SJSA1 (cell line): ENCODE data around the gene MRPL34. TPM values are rescaled to one million over a fixed set of nuclear protein-coding genes. Genes with fewer than 3 reads are reported as not detected.
"Not testable (repeated sequence)": the region's sequence is repeated elsewhere in the genome, so short reads cannot be mapped to it uniquely, and the experiment has no call there.

ENCODE experiments used
- DNase-seq, 2 experiments: peaks; one replicate each; pipeline ENCODE4 v3.0.0-alpha.2; 2015 to 2020; ENCODE audit warnings: low spot score in 2 of 2, low read depth in 1 of 2
- H3K27ac ChIP-seq: fragments of 250-450 bp; sonication (Bioruptor Pico); 2 replicates; pipeline ENCODE4 v1.5.1; 2020; ENCODE audit warnings: mild to moderate bottlenecking, moderate library complexity
- H3K27me3 ChIP-seq: fragments of 250-450 bp; sonication (Bioruptor Pico); replicated peaks from 2 replicates; pipeline ENCODE4 v1.5.1; 2020; ENCODE audit warnings: mild to moderate bottlenecking, moderate library complexity
- H3K36me3 ChIP-seq: fragments of 250-450 bp; sonication (Bioruptor Pico); 2 replicates; pipeline ENCODE4 v1.5.1; 2020; ENCODE audit warnings: mild to moderate bottlenecking
- H3K4me1 ChIP-seq: fragments of 250-450 bp; sonication (Bioruptor Pico); replicated peaks from 2 replicates; pipeline ENCODE4 v1.6.1; 2021; ENCODE audit warnings: mild to moderate bottlenecking
- H3K4me3 ChIP-seq: fragments of 250-450 bp; sonication (Bioruptor Pico); 2 replicates; pipeline ENCODE4 v1.5.1; 2020; ENCODE audit warnings: mild to moderate bottlenecking
- H3K9me3 ChIP-seq: fragments of 250-450 bp; sonication (Bioruptor Pico); replicated peaks from 2 replicates; pipeline ENCODE4 v1.5.1; 2020; ENCODE audit warnings: mild to moderate bottlenecking
- total RNA-seq: library from RNA; depleted of rRNA; stranded (reverse); fragments of >200 nt; shearing (Covaris generic); gene quantifications from 2 replicates; pipeline ENCODE4 v1.2.3, GENCODE V29; 2014; rRNA removed

MRPL34 gene
- 35.1 and 69.4 TPM in 2 replicates for total RNA-seq

- H3K4me1 ChIP-seq, result peaks cover 19% of the 10 kb centered on the region
- peak; percentile 96 to 99 for DNase-seq
- no peaks in the 10 kb centered on the region for H3K9me3 ChIP-seq
- H3K36me3 ChIP-seq, result peaks cover 9% of the 10 kb centered on the region; the same call in 1 of the 2 replicates
- peak within 1 kb of the TSS; percentile 15 for H3K27ac ChIP-seq
- H3K4me3 ChIP-seq, result peak within 1 kb of the TSS; percentile 58
- no peaks in the 10 kb centered on the region for H3K27me3 ChIP-seq
These were observed at the start of gene MRPL34 for GRCh38 chr19:17305517-17306284. MRPL34 (plus strand) TSS chr19:17305872; CDS start chr19:17305893, 21 bp downstream.

DNA sequence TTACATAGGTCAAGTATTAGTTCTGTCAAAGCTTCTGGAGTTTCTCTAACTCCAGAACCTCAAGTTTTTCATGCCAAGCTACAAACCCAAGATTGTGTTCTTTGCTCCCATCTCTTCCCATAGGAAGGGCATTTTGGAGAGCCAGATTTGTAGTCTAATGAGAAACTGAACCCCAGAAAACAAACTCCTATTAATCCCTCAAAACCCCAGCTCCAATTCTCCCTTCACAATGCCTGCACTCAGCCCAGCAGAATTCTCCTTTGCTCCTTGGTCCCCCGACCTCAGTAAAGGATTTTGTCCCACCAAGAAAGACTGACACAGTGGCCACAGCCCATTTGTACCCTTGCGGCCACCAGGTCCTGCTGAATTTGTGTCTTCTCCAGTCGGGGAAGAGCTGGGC, 49.5 kb upstream of the MRPL34 start:
- H3K27ac ChIP-seq, result no peak overlapping the region
- DNase-seq, result no peak
- H3K4me1 ChIP-seq, result no peaks in the 10 kb centered on the region
- H3K4me3 ChIP-seq, result no peak overlapping the region
- H3K27me3 ChIP-seq, result no peaks in the 10 kb centered on the region
- H3K36me3 ChIP-seq, result no peaks in the 10 kb centered on the region
- no peaks in the 10 kb centered on the region for H3K9me3 ChIP-seq

GRCh38 chr19:17259118-17259780, 46.4 kb upstream of the MRPL34 start:
- DNase-seq, result no peak
- Histone ChIP-seq H3K27me3 (no peaks in the 10 kb centered on the region), H3K4me1 (no peaks in the 10 kb centered on the region), H3K27ac (no peak overlapping the region), H3K4me3 (no peak overlapping the region), H3K36me3 (no peaks in the 10 kb centered on the region), H3K9me3 (no peaks in the 10 kb centered on the region)

- Histone ChIP-seq H3K4me3 (no peak overlapping the region), H3K27me3 (no peaks in the 10 kb centered on the region), H3K27ac (no peak overlapping the region), H3K4me1 (no peaks in the 10 kb centered on the region), H3K9me3 (no peaks in the 10 kb centered on the region), H3K36me3 (no peaks in the 10 kb centered on the region)
- no peak for DNase-seq
These were observed 45.7 kb upstream of the MRPL34 start for GRCh38 chr19:17259934-17260333.

GRCh38 chr19:17260842-17261325, 44.8 kb upstream of the MRPL34 start:
- no peaks in the 10 kb centered on the region for H3K27me3 ChIP-seq
- peak; percentile 64 to 83 for DNase-seq
- H3K9me3 ChIP-seq, result no peaks in the 10 kb centered on the region
- no peak overlapping the region for H3K27ac ChIP-seq
- H3K4me3 ChIP-seq, result no peak overlapping the region
- H3K36me3 ChIP-seq, result no peaks in the 10 kb centered on the region
- H3K4me1 ChIP-seq, result no peaks in the 10 kb centered on the region

DNA sequence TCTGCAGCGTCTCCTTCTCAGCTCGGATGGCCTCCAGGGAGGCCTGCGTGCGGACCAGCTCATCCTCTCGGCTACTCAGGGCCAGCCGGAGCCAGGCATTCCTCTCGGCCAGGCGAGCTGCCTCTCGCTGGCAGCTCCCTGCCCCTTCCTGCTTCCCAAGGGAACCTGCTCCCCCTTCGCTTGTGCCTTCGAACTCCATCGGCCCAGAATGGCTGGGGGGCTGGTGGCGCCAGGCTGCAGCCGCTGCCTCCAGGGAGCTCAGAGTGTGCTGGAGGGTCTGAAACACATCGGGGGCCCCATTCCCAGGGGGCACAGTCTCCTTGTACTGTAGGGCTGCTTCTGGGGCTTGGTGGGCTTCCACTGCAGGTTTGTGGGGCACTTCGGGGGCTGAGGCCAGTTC, 43.1 kb upstream of the MRPL34 start:
- no peaks in the 10 kb centered on the region for H3K27me3 ChIP-seq
- no peaks in the 10 kb centered on the region for H3K9me3 ChIP-seq
- DNase-seq, result no peak
- no peak overlapping the region for H3K4me3 ChIP-seq
- H3K4me1 ChIP-seq, result no peaks in the 10 kb centered on the region
- H3K36me3 ChIP-seq, result no peaks in the 10 kb centered on the region
- no peak overlapping the region for H3K27ac ChIP-seq

DNA sequence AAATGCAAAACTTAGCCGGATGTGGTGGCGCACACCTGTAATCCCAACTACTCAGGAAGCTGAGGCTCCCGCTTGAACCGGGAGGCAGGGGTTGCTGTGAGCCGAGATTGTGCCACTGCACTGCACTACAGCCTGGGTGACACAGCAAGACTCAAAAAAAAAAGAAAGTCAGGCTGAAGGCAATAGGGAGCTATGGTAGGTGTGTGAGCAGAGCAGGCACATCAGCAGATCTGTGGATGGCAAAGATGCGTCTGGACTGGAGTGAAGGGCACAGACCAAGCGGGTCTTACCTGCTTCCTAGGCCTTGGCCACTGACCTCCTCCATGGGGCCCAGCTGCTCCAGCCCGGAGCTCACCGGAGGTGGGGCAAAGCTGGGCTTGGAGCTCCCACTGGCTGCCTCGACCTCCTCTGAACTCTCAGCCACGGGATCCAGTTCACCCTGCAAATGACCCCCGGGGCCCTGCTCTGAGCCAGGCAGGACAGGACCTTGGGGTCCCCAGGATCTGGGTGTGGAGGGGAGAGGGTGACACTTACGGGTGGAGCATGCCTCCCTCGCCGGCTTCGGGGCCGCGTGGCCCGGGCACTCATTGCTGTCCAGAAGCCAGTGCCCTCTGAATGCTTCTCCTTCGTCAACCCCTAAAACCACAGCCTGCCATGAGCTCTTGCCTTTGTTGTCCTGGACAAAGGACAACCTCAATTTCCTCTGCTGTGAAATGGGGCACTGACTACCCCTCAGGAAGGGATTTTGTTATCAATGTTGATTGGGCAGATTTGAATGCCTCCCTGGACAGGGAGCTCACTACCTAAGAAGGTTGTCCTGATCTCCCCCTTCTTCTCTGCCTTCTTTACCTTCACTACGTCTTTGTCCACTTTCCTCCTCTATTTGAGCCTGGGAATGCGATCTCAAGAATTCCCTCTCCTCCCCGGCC, 41.7 kb upstream of the MRPL34 start:
- DNase-seq, result no peak
- Histone ChIP-seq H3K9me3 (no peaks in the 10 kb centered on the region), H3K4me1 (peaks cover 5% of the 10 kb centered on the region), H3K36me3 (peaks cover 6% of the 10 kb centered on the region), H3K27ac (no peak overlapping the region), H3K4me3 (no peak overlapping the region), H3K27me3 (no peaks in the 10 kb centered on the region)

DNA sequence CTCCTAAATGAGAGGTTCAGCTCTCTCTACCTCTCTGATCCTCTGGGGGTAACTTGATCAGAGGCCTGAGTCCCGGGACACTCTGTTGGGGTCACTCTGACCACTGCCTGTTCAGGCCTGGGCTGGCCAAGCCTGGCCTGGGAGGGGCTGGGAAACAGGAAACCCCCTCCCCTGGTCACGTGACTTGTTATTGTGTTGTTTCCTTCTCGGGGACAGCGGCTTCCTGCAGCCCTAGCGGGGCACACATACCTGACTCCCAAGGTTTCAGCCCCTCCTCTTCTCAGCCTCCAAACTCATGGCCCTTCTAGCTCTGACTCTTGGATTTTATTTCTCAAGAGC, 41.1 kb upstream of the MRPL34 start, which contains the start of gene USHBP1:
USHBP1 (minus strand) TSS at position 105 of the 339 bp plus-strand sequence. CDS start 446 bp downstream, outside the sequence.
- H3K9me3 ChIP-seq, result no peaks in the 10 kb centered on the region
- H3K4me3 ChIP-seq, result no peak within 1 kb of the TSS
- DNase-seq, result no peak

DNA sequence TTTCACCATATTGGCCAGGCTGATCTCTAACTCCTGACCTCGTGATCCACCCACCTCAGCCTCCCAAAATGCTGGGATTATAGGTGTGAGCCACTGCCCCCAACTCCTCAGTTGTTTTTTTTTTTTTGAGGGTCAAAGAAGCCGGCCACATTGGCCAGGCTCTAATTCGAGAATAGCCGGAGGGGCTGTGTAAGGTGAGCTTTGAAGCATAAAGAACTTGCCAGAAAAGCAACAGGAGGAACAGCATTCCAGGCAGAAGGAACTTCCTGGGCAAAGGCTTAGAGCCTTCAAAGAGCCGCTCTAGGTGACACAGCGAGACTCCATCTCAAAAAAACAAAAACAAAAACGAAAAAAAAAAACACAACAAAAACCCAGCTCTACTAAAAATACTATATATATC, 39.6 kb upstream of the MRPL34 start:
- Histone ChIP-seq H3K4me3 (no peak overlapping the region), H3K36me3 (peaks cover 22% of the 10 kb centered on the region), H3K4me1 (peaks cover 5% of the 10 kb centered on the region), H3K9me3 (no peaks in the 10 kb centered on the region), H3K27ac (no peak overlapping the region), H3K27me3 (no peaks in the 10 kb centered on the region)
- DNase-seq, result no peak

More for the DNA sequence above, 41.1 kb upstream of the MRPL34 start, which contains the start of gene USHBP1:
- H3K27me3 ChIP-seq, result no peaks in the 10 kb centered on the region
- peaks cover 5% of the 10 kb centered on the region for H3K4me1 ChIP-seq
- H3K27ac ChIP-seq, result no peak within 1 kb of the TSS
- peaks cover 13% of the 10 kb centered on the region for H3K36me3 ChIP-seq

GRCh38 chr19:17266589-17266974, 39.1 kb upstream of the MRPL34 start:
- Histone ChIP-seq H3K27me3 (no peaks in the 10 kb centered on the region), H3K9me3 (no peaks in the 10 kb centered on the region), H3K4me1 (peaks cover 5% of the 10 kb centered on the region), H3K36me3 (peaks cover 27% of the 10 kb centered on the region), H3K4me3 (no peak overlapping the region), H3K27ac (no peak overlapping the region)
- DNase-seq, result no peak

GRCh38 chr19:17266975-17267788, 38.5 kb upstream of the MRPL34 start, which contains the start of gene BABAM1:
BABAM1 (plus strand) TSS chr19:17267443; CDS start chr19:17268807, 1,364 bp downstream.
- Histone ChIP-seq H3K36me3 (peaks cover 33% of the 10 kb centered on the region), H3K4me1 (peaks cover 5% of the 10 kb centered on the region), H3K9me3 (no peaks in the 10 kb centered on the region), H3K27me3 (no peaks in the 10 kb centered on the region), H3K4me3 (peak within 1 kb of the TSS; percentile 66), H3K27ac (peak within 1 kb of the TSS; percentile 37)
- peak; percentile 98 to 99 for DNase-seq

GRCh38 chr19:17268754-17269153, 36.9 kb upstream of the MRPL34 start:
- Histone ChIP-seq H3K27me3 (no peaks in the 10 kb centered on the region), H3K4me3 (no peak overlapping the region), H3K36me3 (peaks cover 47% of the 10 kb centered on the region), H3K4me1 (peaks cover 5% of the 10 kb centered on the region), H3K27ac (no peak overlapping the region), H3K9me3 (no peaks in the 10 kb centered on the region)
- DNase-seq, result no peak

DNA sequence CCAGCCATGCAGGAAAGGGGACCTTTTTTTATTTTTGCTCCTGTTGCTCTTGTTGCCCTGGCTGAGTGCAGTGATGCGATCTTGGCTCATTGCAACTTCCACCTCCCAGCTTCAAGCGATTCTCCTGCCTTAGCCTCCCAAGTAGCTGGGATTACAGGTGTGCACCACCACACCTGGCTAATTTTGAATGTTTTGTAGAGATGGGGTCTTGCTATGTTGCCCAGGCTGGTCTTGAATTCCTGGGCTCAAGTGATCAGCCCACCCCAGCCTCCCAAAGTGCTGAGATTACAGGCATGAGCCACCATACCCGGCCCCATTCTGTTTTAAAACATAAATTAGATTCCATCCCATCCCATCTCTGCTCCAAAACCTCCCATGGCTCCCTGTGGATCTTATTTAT, 30.8 kb upstream of the MRPL34 start:
- H3K9me3 ChIP-seq, H3K4me3 ChIP-seq, H3K4me1 ChIP-seq, H3K27me3 ChIP-seq, DNase-seq, H3K27ac ChIP-seq: not testable (repeated sequence)
- peaks cover 78% of the 10 kb centered on the region for H3K36me3 ChIP-seq
